K562 treated with DMSO at 1 percent for 12 hours (cell line): ENCODE data around the gene TMEM144. TPM values are rescaled to one million over a fixed set of nuclear protein-coding genes. Genes with fewer than 3 reads are reported as not detected.

Experiments
- total RNA-seq: library from RNA; unstranded; fragments of 300-600 nt; gene quantifications from 2 replicates; pipeline ENCODE4 v1.2.3, GENCODE V29; 2022; ENCODE audit not compliant: insufficient read depth

TMEM144 gene
- 2.1 and 6.6 TPM in 2 replicates for total RNA-seq

DNA sequence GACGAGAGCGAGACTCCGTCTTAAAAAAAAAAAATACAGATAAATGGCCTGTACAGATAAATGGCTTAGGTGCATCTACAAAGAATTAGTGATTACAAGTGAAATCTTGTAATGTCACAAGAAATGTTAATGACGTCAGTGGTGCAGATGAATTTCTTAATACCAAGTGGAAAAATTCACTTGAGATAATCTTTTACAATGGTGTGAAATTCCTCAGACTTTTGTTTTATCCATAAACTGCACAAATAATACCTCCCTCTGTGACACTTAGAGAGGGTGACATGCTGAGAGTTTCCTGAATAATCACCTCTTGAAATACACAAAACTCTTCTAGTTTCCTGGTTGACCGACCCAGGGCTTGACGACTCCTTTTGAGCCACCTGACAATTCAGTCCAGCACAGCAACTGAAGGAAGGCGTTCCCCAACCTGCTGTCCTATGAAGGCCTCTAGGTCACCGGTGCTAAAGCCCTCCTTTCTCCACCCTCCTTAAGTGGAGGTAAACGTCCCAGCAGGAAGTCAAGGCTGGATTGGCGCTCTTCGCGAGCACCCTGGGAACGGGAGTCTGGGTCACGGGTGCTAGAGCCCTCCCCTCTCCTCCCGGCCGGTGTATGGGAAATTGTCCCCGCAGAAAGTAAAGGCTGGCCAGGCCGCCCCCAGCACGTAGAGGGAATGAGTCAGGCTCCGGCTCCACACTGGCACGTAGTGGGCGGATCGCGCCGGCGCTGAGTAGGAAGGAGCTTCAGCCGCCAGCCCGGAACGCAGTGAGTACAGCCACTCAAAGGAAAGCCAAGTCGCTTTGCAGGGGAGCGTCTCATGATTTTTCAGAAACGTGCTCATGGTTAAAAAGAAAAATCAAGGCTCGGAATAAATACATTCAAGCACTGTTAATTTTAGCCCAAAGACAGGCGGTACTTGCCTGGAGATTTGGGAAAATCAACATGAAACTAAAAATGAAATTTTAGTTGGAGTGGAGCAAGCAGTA is at the start of gene TMEM144:
TMEM144 (plus strand) TSS at position 662 of the 983 bp plus-strand sequence. CDS start 2,182 bp downstream, outside the sequence.

DNA sequence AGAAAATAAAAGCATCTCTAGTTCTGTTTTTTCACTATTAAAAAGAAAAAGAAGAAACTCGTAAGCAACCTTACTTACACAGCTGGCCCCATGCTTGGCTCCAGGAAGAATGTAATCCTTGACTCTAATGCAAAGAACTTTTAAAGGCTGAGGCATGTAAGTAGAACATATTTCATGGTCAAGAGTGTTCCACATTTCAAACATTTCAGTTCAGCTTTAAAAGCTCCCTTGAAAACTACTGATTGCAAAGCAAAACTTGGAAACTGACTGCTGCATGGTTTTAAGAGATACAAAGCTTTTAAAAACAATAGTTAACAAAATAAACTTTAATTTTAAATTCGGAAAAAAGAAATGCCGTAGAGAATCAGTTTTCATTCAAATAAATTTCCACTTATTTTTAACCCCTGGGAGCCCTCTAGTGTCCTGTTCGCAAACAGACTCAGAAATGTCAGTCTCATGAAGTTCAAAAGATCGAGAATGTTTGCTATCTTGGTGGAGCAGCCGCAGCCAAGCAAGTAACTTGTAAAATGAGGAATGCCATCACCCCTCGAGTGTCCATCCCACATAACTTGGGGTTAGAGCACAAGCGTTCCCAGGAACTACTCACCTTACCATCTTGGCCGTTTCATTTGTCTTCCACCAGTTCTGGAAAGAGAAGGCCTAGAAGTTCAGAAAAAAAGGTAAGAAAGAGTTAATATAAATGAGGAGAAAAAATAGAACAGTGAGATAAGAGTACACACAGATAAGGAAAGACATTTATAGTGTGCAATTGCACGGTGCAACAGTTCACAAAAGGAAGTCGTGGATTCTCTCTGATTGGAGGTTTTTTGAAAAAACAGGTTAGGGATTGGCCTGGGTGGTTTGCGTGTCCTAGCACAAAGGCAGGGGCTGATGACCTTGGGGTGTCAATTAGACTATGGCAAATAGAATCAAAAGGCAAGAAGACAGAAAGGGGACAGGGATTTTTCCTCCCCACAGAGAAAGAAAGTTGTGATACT is 37.7 kb upstream of the TMEM144 start, which contains the start of gene GASK1B:
GASK1B (minus strand) TSS at position 765 of the 998 bp plus-strand sequence. CDS start 1,650 bp downstream, outside the sequence.

Other genes starting within 250 kb of the TMEM144 start
- 0.25 and 1.4 TPM in 2 replicates for gene GASK1B, start 37.5 kb upstream of the TMEM144 start, total RNA-seq